Hematopoietic multipotent progenitor cell treated with erythropoietin and hydrocortisone succinate and interleukin-3 and kit ligand, for 8 days (in vitro differentiated cells): ENCODE measurements around the gene PRKAG2.

Experiments
- DNase-seq: peaks from one replicate; pipeline ENCODE4 v3.0.0-alpha.2; 2015

Gene PRKAG2

GRCh38 chr7:151630851-151631569, 245.9 kb downstream of the PRKAG2 start:
- DNase-seq, result no peak

GRCh38 chr7:151630358-151630757, 246.6 kb downstream of the PRKAG2 start:
- no peak for DNase-seq

GRCh38 chr7:151629713-151630272, 247.1 kb downstream of the PRKAG2 start:
- DNase-seq, result no peak

GRCh38 chr7:151628846-151629604, 247.9 kb downstream of the PRKAG2 start:
- DNase-seq, result no peak

GRCh38 chr7:151626422-151627115, 250.3 kb downstream of the PRKAG2 start:
- DNase-seq, result peak; percentile 64

DNA sequence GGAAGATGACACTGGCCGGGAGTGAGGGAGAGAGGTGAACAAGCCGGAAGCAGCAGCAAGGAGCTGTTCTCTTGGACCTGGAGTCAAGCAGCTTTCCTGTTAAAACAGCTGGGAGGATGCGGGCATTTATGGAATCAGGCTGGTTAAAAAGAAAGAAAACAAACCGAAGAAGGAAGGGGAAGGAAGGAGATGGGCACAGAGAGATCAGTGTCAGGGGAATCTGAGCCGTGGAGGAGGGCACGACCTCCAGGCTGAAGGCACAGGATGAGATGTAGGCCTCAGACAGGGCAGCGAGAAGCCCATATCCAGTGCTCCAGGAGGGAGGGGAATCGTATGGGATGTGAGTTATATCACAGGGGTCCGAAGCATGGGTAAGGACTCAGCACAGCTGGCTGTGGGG, 251.3 kb downstream of the PRKAG2 start:
- DNase-seq, result no peak

DNA sequence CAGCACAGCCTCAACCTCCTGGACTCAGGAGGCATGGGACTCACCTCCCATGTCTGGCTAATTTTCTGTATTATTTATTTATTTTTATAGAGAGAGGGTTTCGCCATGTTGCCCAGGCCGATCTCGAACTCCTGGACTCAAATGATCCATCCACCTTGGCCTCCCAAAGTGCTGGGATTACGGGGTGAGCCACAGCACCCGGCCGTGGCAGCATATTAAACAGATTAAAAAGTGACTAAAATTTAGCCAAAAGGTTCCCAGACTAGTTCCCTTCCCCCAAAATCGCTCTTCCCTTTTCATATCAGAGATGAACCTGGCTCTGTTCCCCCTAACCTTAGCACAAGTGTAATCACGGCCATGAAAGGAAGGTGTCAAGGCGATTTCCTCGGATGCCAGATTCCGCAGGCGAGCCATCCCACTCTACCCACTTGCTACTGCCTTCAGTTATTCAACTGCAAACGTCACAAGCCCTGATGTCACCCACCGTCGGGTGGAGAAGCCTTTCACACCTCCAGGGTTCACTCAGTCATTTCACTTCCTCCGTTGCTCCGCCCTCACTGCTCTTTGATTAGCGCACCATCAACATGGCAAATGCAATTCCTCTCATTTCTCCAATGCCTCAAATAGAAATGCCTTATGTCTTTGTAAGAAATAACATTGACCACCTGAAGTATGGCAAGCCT, 252.5 kb downstream of the PRKAG2 start:
- DNase-seq, result no peak

- no peak for DNase-seq
Observed at GRCh38 chr7:151623766-151624165, 253.1 kb downstream of the PRKAG2 start.

DNA sequence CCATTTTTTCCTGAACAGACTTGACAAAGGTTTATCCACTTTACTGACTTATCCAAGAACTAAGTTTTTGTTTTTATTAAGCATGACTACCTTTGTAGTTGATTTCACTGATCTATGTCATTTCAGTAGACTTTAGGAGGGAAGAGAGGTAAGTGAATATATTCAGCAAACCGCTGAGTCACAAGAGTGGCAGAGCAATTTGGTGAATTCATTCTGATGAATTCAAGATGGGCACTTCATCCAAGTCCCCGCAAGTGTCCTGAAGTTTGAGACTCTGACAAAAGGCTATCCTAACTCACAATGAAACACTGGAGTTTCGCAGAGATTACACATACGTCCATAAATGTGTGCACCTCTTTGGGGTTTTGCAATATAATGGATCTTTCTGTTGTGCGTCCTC, 255.0 kb downstream of the PRKAG2 start:
- DNase-seq, result no peak

- peak; percentile 52 for DNase-seq
Observed at GRCh38 chr7:151616443-151617213, 260.3 kb downstream of the PRKAG2 start.

DNA sequence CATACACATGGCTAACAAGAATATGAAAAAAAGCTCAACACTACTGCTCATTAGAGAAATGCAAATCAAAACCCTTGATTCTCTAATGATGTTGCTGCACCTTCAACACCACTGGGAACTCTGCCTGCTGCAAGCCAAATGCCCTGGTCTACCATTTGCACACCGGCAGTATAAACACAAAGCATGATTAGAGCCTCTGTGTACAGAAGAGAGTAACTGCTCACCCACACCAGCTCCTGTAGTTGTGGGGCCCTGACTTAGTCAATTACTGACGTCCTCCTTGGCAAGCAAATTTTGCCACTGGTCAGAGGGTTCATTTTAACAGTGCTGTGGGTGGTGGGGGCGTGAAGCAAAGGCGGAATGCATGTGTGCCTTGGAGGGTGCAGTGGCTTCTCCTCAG, 261.1 kb downstream of the PRKAG2 start:
- no peak for DNase-seq

DNA sequence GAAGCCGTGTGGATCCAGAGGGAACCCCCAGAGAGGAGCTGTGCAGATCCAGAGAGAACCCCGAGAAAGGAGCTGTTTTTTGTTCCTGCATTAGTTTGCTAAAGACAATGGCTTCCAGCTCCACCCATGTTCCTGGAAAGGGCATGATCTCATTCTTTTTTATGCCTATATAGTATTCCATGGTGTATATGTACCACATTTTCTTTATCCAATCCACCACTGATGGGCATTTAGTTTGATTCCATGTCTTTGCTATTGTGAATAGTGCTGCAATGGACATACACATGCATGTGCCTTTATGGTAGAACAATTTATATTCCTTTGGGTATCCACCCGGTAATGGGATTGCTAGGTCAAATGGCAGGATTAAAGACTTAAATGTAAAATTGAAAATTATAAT, 261.9 kb downstream of the PRKAG2 start:
- no peak for DNase-seq

DNA sequence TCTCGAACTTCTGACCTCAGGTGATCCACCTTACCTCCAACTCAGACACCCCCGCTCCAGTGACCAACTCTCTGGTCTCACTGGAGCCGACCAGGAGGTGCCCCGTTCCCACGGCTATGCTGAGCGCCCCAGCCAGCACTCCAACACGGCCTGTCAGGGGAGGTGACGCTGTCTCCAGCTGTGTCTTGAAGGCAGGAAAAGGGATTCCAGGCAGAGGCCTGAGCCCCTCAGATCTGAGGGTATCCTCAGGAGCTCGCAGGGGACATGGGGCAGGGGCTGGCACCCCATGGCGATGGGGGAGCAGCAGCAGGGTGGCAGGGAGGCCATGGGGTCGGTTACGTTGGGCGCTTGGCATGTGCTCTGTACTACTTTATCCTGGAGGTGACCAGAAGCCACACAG, 262.9 kb downstream of the PRKAG2 start:
- DNase-seq, result no peak

GRCh38 chr7:151611878-151612277, 265.0 kb downstream of the PRKAG2 start:
- DNase-seq, result no peak

DNA sequence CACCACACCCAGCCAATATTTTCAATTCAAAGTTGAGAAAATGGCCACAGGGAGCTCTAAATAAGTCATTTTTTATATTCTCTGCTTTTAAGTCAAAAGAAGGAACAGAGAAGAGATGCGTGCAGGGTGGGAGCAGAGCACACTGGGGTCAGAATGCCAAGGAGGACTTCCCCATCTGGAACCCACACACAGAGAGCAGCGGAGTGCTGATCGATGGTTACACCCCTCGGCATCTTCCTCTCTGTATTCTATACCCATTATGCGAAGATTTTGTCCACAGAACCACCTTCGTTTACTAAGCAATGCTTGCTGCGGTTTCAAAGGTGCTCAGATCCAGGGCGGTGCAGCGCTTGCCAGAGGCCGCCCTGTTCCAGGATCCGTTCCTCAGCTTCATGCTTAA, 265.9 kb downstream of the PRKAG2 start:
- no peak for DNase-seq

GRCh38 chr7:151608031-151608551, 268.8 kb downstream of the PRKAG2 start:
- DNase-seq, result no peak

- DNase-seq, result no peak
Observed at GRCh38 chr7:151607464-151607867, 269.4 kb downstream of the PRKAG2 start.

- no peak for DNase-seq
Observed at GRCh38 chr7:151603951-151604350, 273.0 kb downstream of the PRKAG2 start.

- no peak for DNase-seq
Observed at GRCh38 chr7:151601521-151602305, 275.2 kb downstream of the PRKAG2 start.

DNA sequence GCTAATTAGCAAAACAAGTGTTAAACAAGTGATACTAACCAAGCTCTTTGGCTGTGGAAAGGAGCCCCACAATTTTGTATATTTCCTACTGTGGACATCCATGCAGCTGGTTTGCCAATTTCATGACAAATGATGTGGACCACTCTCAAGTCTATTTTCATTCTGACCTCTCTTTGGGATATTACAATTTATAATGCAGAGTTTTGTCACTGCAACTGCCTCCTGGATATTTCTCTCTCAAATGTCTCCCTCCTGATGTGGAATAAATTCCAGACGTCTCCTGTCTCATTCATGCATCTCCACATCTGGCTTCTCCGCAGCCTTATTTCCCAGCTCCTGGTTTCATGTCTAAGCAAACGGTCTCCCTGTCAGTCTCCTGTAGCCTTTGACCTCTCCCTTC, 276.6 kb downstream of the PRKAG2 start:
- no peak for DNase-seq
